T-helper 1 cell treated with Interleukin-12 subunit alpha and Interleukin-12 subunit beta and Interleukin-4 antibody, amounts not matched to agents 30 μg/mL and 1 μg/mL, for 36 hours (primary cell): ENCODE data around the gene AMBRA1.
A peak's percentile ranks its signal among the peaks of the same experiment; 100 is the strongest.

Source experiments
- H3K27ac Mint-ChIP-seq: one replicate; pipeline ENCODE4 v1.8.0; 2021; ENCODE audit warnings: mild to moderate bottlenecking, mixed read lengths
- H3K27me3 Mint-ChIP-seq: one replicate; pipeline ENCODE4 v1.8.0; 2021; ENCODE audit warnings: low read depth, mixed read lengths
- H3K36me3 Mint-ChIP-seq: one replicate; pipeline ENCODE4 v1.8.0; 2021; ENCODE audit warnings: low read depth, mixed read lengths
- H3K4me1 Mint-ChIP-seq: one replicate; pipeline ENCODE4 v1.8.0; 2021; ENCODE audit warnings: low read depth, mixed read lengths
- H3K4me3 Mint-ChIP-seq: one replicate; pipeline ENCODE4 v1.8.0; 2021; ENCODE audit warnings: mild to moderate bottlenecking, moderate library complexity, mixed read lengths
- H3K9me3 Mint-ChIP-seq: one replicate; pipeline ENCODE4 v1.8.0; 2021; ENCODE audit warnings: mixed read lengths

AMBRA1 gene

GRCh38 chr11:46404476-46405017 lies 189.3 kb downstream of the AMBRA1 start:
- no peak overlapping the region for H3K27ac Mint-ChIP-seq
- H3K4me3 Mint-ChIP-seq, result no peak overlapping the region
- no peaks in the 10 kb centered on the region for H3K9me3 Mint-ChIP-seq
- H3K4me1 Mint-ChIP-seq, result no peaks in the 10 kb centered on the region
- peaks cover 24% of the 10 kb centered on the region for H3K36me3 Mint-ChIP-seq
- no peaks in the 10 kb centered on the region for H3K27me3 Mint-ChIP-seq

- peaks cover 21% of the 10 kb centered on the region for H3K36me3 Mint-ChIP-seq
- H3K4me1 Mint-ChIP-seq, result no peaks in the 10 kb centered on the region
- H3K4me3 Mint-ChIP-seq, result no peak overlapping the region
- H3K27me3 Mint-ChIP-seq, result no peaks in the 10 kb centered on the region
- no peak overlapping the region for H3K27ac Mint-ChIP-seq
- no peaks in the 10 kb centered on the region for H3K9me3 Mint-ChIP-seq
Measured at GRCh38 chr11:46402957-46403902, 190.6 kb downstream of the AMBRA1 start.

- no peak overlapping the region for H3K27ac Mint-ChIP-seq
- H3K4me1 Mint-ChIP-seq, result peaks cover 7% of the 10 kb centered on the region
- H3K36me3 Mint-ChIP-seq, result peaks cover 15% of the 10 kb centered on the region
Measured at GRCh38 chr11:46397526-46397925, 196.3 kb downstream of the AMBRA1 start.

GRCh38 chr11:46393759-46394158 lies 200.1 kb downstream of the AMBRA1 start:
- Mint-ChIP-seq H3K4me3 (peak overlapping the region; percentile 11), H3K9me3 (no peaks in the 10 kb centered on the region), H3K27ac (no peak overlapping the region), H3K4me1 (peaks cover 11% of the 10 kb centered on the region), H3K27me3 (peaks cover 32% of the 10 kb centered on the region), H3K36me3 (peaks cover 11% of the 10 kb centered on the region)

More at GRCh38 chr11:46397526-46397925, 196.3 kb downstream of the AMBRA1 start:
- H3K27me3 Mint-ChIP-seq, result peaks cover 10% of the 10 kb centered on the region
- no peaks in the 10 kb centered on the region for H3K9me3 Mint-ChIP-seq
- no peak overlapping the region for H3K4me3 Mint-ChIP-seq

GRCh38 chr11:46393231-46393616 lies 200.6 kb downstream of the AMBRA1 start:
- Mint-ChIP-seq H3K27me3 (peaks cover 38% of the 10 kb centered on the region), H3K9me3 (no peaks in the 10 kb centered on the region), H3K27ac (peak overlapping the region; percentile 17)

GRCh38 chr11:46392421-46393230 lies 201.2 kb downstream of the AMBRA1 start:
- Mint-ChIP-seq H3K36me3 (peaks cover 10% of the 10 kb centered on the region), H3K4me3 (peak overlapping the region; percentile 82), H3K27ac (peak overlapping the region; percentile 17), H3K27me3 (peaks cover 42% of the 10 kb centered on the region), H3K4me1 (peaks cover 19% of the 10 kb centered on the region), H3K9me3 (no peaks in the 10 kb centered on the region)

More at GRCh38 chr11:46393231-46393616, 200.6 kb downstream of the AMBRA1 start:
- peaks cover 11% of the 10 kb centered on the region for H3K36me3 Mint-ChIP-seq
- H3K4me1 Mint-ChIP-seq, result peaks cover 15% of the 10 kb centered on the region
- H3K4me3 Mint-ChIP-seq, result peak overlapping the region; percentile 82

- H3K27me3 Mint-ChIP-seq, result peaks cover 49% of the 10 kb centered on the region
- H3K9me3 Mint-ChIP-seq, result no peaks in the 10 kb centered on the region
- peaks cover 22% of the 10 kb centered on the region for H3K4me1 Mint-ChIP-seq
- H3K36me3 Mint-ChIP-seq, result peaks cover 5% of the 10 kb centered on the region
- peak within 1 kb of the TSS; percentile 82 for H3K4me3 Mint-ChIP-seq
- H3K27ac Mint-ChIP-seq, result no peak within 1 kb of the TSS
Measured at GRCh38 chr11:46391578-46392420, 202.0 kb downstream of the AMBRA1 start, which contains the start of gene CHRM4. TSS of gene CHRM4 (minus strand) at chr11:46391776. CDS start at chr11:46386557, 5,219 bp downstream.

- Mint-ChIP-seq H3K27me3 (peaks cover 55% of the 10 kb centered on the region), H3K9me3 (no peaks in the 10 kb centered on the region), H3K4me3 (no peak overlapping the region), H3K27ac (no peak overlapping the region), H3K4me1 (peaks cover 22% of the 10 kb centered on the region), H3K36me3 (peaks cover 2% of the 10 kb centered on the region)
Measured at GRCh38 chr11:46391186-46391577, 202.6 kb downstream of the AMBRA1 start.

GRCh38 chr11:46390331-46391171 lies 203.3 kb downstream of the AMBRA1 start:
- Mint-ChIP-seq H3K9me3 (no peaks in the 10 kb centered on the region), H3K4me1 (peaks cover 22% of the 10 kb centered on the region), H3K27ac (no peak overlapping the region), H3K36me3 (peaks cover 2% of the 10 kb centered on the region), H3K4me3 (peak overlapping the region; percentile 60), H3K27me3 (peaks cover 60% of the 10 kb centered on the region)

- H3K27ac Mint-ChIP-seq, result no peak overlapping the region
- H3K4me3 Mint-ChIP-seq, result peak overlapping the region; percentile 42
- peaks cover 22% of the 10 kb centered on the region for H3K4me1 Mint-ChIP-seq
- no peaks in the 10 kb centered on the region for H3K9me3 Mint-ChIP-seq
- peaks cover 67% of the 10 kb centered on the region for H3K27me3 Mint-ChIP-seq
- H3K36me3 Mint-ChIP-seq, result peaks cover 2% of the 10 kb centered on the region
Measured at GRCh38 chr11:46389450-46390330, 204.1 kb downstream of the AMBRA1 start.

GRCh38 chr11:46388619-46389449 lies 205.0 kb downstream of the AMBRA1 start:
- H3K4me1 Mint-ChIP-seq, result peaks cover 22% of the 10 kb centered on the region
- no peak overlapping the region for H3K27ac Mint-ChIP-seq
- no peaks in the 10 kb centered on the region for H3K9me3 Mint-ChIP-seq
- H3K27me3 Mint-ChIP-seq, result peaks cover 73% of the 10 kb centered on the region
- no peak overlapping the region for H3K4me3 Mint-ChIP-seq
- H3K36me3 Mint-ChIP-seq, result peaks cover 2% of the 10 kb centered on the region
